G401.6 (cell line): ENCODE measurements around the gene PIGR.

ENCODE experiments used
- FAIRE-seq: peaks from 2 replicates; lab custom pipeline; 2012; peaks lifted over from hg19 to GRCh38; lab: Jason Lieb, UNC

PIGR gene, protein sequence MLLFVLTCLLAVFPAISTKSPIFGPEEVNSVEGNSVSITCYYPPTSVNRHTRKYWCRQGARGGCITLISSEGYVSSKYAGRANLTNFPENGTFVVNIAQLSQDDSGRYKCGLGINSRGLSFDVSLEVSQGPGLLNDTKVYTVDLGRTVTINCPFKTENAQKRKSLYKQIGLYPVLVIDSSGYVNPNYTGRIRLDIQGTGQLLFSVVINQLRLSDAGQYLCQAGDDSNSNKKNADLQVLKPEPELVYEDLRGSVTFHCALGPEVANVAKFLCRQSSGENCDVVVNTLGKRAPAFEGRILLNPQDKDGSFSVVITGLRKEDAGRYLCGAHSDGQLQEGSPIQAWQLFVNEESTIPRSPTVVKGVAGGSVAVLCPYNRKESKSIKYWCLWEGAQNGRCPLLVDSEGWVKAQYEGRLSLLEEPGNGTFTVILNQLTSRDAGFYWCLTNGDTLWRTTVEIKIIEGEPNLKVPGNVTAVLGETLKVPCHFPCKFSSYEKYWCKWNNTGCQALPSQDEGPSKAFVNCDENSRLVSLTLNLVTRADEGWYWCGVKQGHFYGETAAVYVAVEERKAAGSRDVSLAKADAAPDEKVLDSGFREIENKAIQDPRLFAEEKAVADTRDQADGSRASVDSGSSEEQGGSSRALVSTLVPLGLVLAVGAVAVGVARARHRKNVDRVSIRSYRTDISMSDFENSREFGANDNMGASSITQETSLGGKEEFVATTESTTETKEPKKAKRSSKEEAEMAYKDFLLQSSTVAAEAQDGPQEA

DNA sequence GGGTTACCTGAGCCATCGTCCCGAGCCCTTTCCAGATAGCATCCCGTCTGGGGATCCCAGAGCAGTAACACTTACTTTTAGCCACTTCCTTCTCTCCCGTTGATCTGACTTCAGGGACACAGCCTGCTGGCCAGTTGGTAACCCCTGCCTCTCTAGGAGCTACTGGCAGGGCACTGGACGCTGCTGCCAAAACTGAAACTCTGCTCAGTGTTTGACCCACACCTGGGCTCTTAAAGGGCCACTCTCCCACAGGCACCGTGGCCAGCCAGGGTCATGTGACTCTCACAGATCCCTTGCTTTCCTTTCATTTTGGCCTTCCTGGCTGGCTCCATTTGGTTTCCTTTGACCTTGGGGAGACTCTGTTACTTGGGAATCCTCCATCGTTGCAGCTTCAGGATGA lies at the start of gene PIGR:
TSS of gene PIGR (minus strand) at position 206 of the 400 bp plus-strand sequence. CDS start 5,935 bp downstream, outside the sequence.
- no peak for FAIRE-seq

DNA sequence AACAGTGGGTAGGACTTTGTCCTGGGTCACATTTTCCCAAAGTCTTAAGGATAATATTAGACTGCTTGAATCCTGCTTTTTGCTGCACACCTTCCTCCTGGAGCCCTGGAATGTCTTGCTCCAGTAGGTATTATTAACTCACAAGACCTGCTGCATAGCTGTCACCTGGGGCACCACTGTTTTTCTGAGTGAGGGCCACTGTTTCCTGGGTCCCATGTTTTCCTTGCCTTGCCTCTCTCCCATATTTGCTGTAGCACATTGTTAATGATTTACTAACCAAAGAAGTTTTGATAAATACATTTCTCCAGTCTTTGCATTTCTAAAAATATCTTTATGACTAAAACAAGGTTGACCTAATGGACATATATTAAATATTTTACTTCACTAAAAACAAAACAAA lies 46.5 kb upstream of the PIGR start:
- FAIRE-seq, result no peak

DNA sequence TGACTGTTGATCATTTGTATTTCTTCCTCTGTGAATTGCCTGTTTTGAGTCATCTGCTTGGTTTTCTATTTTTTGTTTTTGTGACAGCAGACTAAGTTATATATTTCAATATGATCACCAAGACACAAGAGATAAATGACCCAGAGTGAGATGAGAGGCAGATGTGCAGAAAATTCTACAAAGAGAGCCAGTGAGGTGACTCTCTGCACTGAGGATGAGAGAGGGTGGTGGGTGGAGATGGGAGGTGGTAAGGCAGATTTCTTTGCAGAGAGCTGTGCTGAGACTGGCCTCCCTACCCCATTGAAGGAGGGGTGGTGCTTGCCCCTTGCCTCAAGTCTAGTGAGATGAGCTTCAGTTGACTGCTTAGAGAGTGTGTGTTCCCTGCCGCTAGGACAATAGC lies 41.6 kb upstream of the PIGR start:
- FAIRE-seq, result no peak

- FAIRE-seq, result no peak
Measured at GRCh38 chr1:206986885-206987284, 40.6 kb upstream of the PIGR start.

DNA sequence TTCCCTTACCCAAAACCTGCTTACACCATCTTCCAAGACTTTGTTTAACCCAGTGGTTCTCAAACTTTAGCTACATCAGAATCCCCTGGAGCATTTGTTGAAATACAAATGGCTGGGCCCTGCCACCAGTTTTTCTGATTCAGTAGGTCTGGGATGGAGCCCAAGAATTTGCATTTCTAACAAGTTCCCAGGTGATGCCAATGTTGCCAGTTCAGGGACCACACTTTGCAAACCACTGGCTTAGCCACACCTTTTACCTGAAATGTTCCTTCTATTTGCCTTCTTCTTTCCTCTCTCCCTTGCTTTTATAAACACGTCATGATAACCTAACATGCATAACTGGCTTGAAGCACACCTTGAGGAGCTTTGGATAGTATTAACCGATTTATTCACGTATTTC lies 40.1 kb upstream of the PIGR start:
- FAIRE-seq, result no peak

DNA sequence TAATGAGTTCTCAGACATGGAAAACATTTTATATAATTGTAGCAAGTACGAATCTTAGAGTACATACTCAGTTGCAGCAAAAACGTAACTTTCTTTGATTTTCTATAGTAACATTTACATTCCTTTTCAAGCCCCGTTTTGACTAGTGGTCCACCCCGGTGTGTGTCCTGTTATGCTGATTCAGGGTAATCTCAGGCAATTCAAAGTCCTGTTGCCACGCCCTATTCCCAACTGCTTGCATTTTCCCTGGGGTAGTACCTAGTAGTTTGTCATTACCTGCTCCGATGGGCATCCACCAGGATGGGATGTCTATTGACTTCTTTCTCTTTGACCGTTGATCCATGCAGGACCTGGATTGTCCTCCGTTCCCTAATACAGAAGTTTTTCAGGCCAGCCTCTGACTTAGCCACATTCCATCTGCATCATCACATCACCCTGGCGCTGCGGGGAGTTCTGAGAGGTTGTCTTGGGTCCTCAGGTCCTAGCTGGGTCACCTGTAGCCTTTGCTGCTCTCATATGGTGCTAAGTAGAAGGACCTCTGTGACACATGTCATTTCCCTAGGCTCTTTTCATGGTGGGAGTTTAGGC lies 39.0 kb upstream of the PIGR start:
- FAIRE-seq, result no peak

GRCh38 chr1:206982216-206982615 lies 36.0 kb upstream of the PIGR start:
- FAIRE-seq, result no peak

GRCh38 chr1:206979379-206980043 lies 33.2 kb upstream of the PIGR start:
- FAIRE-seq, result no peak

DNA sequence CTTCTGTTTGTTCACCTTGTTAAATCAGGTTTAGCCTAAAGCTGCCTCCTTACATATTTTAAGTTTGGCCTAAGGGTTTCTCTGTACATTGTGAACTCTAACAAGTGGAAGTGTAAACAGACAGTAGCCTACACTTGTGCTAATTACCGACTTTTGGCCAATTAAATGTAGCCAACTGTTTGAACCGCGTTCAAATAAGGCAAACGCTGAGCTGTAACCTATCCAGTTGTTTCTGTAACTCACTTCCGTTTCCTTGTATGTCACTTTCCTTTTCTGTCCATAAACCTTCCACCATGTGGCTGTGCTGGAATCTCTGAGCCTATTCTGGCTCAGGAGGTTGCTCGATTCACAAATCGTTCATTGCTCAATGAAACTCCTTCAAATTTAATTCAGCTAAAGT lies 32.0 kb upstream of the PIGR start:
- FAIRE-seq, result no peak

GRCh38 chr1:206975306-206975705 lies 29.0 kb upstream of the PIGR start:
- FAIRE-seq, result no peak

- FAIRE-seq, result no peak
Measured at GRCh38 chr1:206974140-206974539, 27.9 kb upstream of the PIGR start.

- FAIRE-seq, result no peak
Measured at GRCh38 chr1:206972728-206973127, 26.5 kb upstream of the PIGR start.

DNA sequence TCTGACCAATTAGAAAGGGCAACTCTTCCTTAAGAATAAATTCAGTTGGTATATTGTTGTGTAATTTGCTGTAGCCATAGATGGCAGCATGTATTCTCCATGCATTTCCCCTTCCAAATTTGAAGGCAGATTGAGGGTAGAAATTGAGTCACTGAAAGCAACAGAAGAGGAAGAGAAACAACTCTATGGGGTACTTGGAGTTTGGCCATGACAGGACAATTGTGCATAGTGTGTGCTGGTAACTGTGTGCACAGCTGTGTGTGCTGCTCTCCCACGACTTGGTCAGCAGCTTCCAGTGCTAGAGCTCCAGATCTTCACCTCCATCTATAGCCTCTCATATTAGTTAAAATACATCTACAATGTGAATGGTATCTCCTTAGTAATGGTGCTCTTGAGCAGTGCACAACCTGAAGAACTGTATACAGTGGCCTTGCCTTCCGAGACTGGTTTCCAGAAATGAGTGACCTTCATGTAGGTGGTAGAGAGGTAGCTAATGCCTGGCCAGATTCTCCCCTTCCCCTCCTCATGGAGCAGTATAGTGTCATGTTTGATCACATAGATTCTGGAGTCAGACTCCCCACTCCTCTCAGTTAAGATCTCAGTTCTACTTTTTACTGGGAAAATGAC lies 24.9 kb upstream of the PIGR start:
- no peak for FAIRE-seq

GRCh38 chr1:206970446-206970845 lies 24.2 kb upstream of the PIGR start, which contains the start of gene FCAMR:
TSS of gene FCAMR (minus strand) at chr1:206970460. CDS start at chr1:206970125, 335 bp downstream.
- FAIRE-seq, result no peak

DNA sequence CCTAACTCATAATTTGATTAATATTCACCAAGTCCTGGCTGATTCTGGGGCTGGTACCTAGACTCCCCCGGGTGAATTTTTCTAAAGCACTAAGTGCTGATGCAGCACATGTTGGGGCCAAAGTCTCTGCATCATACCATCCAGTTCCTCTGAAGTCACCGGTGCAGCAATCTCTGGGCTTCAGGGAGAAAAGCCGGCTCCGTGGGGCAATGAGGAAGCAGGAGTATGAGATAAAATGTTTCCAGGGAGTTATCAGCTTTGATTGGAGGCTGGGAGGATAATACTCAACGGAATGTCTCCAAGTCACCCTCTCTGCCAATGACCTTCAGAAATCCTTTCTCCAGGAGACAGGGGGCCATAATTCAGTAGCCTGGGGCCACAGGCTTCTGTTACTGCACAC lies 22.8 kb upstream of the PIGR start:
- FAIRE-seq, result no peak

- no peak for FAIRE-seq
Measured at GRCh38 chr1:206967096-206967849, 21.0 kb upstream of the PIGR start.

GRCh38 chr1:206965781-206966180 lies 19.5 kb upstream of the PIGR start:
- FAIRE-seq, result no peak

DNA sequence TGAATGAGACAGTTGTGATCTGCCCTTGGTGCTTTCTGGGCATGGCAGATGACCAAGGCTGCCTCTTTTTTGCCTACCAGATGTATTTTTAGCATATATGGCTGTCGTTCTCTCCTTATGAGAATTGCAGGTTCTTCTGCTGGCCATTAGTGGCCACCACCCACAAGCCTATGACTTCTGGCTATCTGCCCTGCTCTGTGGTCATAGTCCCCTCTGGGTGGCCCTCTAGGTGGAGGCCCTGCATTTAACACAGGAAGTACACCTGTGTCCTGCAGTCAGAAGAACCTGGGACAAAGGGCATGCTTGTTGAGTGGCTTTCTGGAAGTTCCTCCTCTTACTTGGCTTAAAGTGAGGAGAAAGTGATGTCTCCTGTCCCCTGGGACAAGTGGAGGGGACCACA lies 17.5 kb upstream of the PIGR start:
- no peak for FAIRE-seq

- no peak for FAIRE-seq
Measured at GRCh38 chr1:206963119-206963712, 16.9 kb upstream of the PIGR start.

DNA sequence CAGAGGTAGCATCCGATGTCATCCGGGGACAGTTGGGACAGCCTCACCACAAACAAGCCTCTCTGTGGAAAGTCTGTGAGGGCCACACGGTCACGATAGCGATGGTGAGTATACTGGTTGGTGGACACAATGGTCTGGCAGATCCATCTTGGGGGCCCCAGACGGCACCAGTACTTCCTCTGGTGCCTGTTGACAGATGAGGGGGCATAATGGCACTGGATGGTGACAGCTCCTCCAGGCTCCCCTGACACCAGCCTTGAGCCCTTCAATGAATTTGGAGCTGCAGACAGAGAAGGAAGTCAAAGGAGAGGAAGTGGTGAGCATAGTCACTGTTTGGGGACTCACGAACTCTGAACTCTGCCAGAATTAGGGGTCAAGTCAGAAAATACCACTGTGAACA lies 16.0 kb upstream of the PIGR start:
- no peak for FAIRE-seq

- no peak for FAIRE-seq
Measured at GRCh38 chr1:206961668-206962067, 15.4 kb upstream of the PIGR start.
